HG03342 (cell line): ENCODE data around the gene CDC14A.
"Not testable (repeated sequence)": the region's sequence is repeated elsewhere in the genome, so short reads cannot be mapped to it uniquely, and the experiment has no call there.

Source experiments
- ATAC-seq: cut with Tn5 transposase; IDR thresholded peaks from one replicate; pipeline ENCODE4 v1.9.1; 2021; ENCODE audit warnings: mild to moderate bottlenecking, moderate library complexity; ENCODE audit not compliant: unreplicated experiment

The CDC14A gene

GRCh38 chr1:100352267-100353070 lies at the start of gene CDC14A:
TSS of gene CDC14A (plus strand) at chr1:100352506. CDS start at chr1:100352955, 449 bp downstream.
- peak; percentile 67 for ATAC-seq

- ATAC-seq: no peak
Measured at GRCh38 chr1:100302739-100303138, 49.6 kb upstream of the CDC14A start.

DNA sequence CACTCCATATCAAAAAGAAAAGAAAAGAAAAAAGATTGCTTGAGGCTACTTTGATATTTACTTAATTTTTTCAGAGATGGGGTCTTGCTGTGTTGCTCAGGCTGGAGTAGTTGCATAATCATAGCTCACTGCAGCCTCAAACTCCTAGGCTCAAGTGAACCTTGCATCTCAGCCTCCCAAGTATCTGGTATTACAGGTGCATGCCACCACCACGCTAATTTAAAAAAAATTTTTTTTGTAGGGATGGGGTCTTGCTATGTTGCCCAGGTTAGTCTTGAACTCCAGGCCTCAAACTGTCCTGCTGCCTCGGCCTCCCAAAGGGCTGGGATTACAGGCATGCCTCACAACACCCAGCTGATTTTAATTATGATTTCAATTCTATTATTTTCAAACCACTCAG lies 48.1 kb upstream of the CDC14A start:
- ATAC-seq: no peak

GRCh38 chr1:100304921-100305320 lies 47.4 kb upstream of the CDC14A start:
- no peak for ATAC-seq

DNA sequence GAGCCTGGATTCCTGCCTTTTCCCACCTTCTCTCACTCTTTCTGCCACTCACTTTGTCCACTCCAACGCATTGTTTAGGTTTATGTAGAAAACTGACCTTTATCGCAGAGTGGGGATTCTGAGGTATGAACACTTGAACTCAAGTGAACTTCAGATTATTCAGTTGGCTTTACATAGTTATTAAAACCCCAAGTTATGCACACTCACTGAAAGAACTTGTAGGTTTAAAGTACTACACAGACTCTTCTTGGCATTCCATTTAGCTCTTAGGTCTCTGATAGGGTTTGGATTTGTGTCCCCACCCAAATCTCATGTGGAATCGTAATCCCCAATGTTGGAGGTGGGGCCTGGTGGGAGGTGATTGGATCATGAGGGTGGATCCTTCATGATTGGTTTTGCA lies 46.4 kb upstream of the CDC14A start:
- ATAC-seq: no peak

DNA sequence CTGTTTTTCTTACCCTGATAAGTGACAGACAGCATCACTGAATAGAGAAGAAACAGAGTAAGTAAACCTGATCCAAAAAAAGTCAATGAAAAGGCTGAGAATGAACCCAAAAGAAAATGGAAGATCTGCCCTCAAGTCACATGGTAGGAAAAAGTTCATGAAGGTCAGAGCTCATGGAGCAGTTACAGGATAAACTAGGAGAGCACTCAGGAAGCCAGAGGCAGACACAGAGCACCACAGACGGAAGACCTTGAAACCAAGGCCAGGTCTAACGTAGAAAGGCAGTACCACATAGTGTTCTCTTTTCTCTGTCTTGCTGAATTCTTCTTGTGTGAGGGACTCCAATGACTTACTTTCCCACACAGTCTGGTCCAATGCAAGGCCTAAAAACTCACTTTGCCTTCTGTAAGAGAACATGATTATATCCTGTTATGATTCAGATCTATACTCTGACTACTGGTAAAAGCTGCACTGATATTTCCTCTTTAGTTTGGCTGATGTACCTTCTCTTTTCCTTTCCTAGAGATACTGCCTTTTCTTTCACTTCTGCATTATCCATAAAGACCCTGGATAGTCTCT lies 45.5 kb upstream of the CDC14A start:
- no peak for ATAC-seq

DNA sequence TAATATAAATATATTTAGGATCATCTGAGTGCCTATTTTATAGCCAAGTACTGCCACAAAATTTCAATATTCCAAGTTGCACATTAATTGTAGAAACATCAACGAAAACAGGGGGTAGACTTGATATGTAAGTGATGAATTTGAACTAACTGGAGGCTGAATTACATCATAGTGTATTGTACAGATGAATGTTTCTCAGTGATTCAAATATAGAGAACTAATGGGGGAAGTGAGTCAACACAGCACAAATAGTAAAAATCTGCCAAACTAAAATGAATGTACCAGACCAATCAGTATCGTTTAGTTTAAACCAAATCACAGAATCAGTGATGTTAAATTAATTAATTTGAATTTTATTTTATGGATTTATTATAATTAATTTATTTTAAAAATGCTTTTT lies 43.5 kb upstream of the CDC14A start:
- no peak for ATAC-seq

DNA sequence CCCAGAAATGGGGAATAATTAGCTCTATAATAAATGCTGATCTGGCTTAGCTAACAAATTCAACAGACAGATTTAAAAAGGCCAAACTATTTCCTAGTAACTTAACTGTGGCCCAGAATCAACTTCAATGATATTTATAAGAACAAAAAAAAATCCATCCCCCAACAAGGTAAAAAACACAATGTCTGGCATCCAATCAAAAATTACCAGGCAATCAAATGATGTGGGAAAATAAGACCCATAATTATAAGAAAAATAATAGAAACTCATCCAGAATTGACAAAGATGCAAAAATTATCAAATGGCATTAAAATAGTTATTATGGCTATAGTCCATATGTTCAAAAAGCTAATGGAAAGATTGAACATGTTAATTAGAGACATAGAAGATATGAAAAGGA lies 42.4 kb upstream of the CDC14A start:
- ATAC-seq: no peak

DNA sequence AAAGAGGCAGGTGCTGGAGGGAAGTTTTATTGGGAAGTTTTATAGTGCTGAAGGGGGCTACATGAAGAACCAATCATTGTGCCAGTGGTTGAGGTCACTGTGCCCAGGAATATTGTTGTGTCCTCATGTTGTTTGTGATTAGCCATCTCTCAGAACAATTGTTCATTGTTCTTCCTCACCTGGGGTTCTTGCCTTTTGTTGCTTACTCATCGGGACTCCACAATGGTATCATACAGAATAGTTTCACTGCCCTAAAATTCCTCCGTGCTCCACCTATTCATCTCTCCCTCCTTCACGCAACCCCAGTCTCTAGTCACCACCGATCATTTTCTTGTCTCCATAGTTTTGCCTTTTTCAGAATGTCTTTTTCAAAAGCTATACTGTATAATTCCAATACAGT lies 38.9 kb upstream of the CDC14A start:
- ATAC-seq: no peak

- no peak for ATAC-seq
Measured at GRCh38 chr1:100316622-100317021, 35.7 kb upstream of the CDC14A start.

- ATAC-seq: no peak
Measured at GRCh38 chr1:100320311-100321099, 31.8 kb upstream of the CDC14A start.

GRCh38 chr1:100321100-100321493 lies 31.2 kb upstream of the CDC14A start:
- no peak for ATAC-seq

DNA sequence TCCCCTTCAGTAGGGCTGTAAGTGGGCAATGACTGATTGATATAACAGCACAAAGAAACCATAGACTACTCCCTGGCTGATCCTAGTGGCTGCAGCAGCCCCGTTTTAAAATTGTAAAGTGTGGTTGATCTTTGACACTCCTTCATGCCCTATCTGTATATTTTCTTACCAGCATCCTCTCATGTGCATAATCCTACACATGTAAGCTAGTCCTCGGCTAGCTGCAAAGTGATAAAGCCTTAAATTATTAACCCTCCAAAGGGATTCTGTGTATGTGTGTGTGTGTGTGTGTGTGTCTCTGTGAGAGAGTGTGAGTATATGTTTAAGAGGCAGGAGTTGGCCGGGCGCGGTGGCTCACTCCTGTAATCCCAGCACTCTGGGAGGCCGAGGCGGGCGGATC lies 30.8 kb upstream of the CDC14A start:
- ATAC-seq: no peak

DNA sequence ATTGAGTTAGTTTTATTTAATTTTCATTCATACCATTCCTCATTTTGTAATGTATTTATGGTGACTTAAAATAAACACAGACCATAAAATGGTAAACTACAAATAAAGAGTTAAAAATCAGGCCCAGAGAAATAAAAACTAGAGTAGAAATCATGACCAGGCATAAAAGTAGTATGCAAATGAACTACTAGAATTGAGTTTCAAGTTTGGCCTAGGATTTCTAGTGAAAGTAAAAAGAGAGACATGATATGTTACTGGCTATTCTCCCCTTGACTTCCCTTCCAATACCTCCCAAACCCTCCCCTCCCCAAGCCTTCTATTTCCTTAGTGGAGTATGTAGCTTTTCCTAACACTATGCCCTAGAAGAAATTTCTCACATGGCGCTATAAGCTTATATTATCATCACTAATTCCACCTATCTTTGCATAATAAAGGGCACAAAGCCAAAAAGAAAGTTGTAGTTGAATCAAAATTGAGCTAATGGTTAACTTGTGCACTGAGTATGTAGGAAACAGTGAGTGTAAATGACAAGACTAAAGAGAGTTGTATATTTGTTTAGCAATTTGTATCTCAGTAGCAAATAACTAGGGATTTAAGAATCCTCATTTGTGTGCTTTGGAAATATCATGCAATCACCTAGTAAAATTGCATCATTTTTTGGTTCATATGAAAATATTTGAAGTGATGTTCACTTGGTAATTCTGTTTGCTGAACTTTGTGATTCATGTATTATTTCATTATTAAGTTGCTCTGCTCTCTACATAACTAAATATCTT lies 29.7 kb upstream of the CDC14A start:
- peak; percentile 75 for ATAC-seq

DNA sequence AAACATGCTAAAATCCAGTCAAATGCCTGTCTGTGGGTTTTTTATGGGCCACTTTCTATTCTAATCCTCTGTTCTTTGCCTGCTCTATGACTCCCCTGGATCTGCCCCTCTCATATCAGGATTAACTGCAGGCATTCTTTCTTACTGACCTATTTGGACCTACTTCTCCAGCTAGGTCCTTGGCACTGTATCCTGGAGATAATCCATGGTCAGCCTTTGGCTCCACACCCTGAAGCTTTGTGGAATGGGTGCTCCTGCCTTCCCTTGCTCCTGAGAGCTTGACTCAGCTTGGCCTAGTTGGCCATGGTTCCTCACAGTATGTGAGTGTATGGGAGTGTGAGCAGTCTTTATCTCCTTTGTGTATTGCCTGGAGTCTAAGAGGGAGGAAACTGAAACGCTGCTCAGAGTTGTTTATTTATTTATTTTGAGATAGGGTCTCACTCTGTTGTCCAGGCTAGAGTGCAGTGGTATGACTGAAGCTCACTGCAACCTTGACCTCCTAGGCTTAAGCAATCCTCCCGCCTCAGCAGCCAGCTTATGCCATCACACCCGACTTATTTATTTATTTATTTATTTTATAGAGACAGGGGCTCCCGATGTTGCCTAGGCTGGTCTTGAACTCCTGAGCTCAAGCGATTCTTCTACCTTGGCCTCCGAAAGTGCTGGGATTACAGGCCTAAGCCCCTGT lies 28.7 kb upstream of the CDC14A start:
- ATAC-seq: no peak

GRCh38 chr1:100325415-100326324 lies 26.6 kb upstream of the CDC14A start:
- ATAC-seq: no peak

- ATAC-seq: not testable (repeated sequence)
Measured at GRCh38 chr1:100326325-100326670, 26.0 kb upstream of the CDC14A start.

DNA sequence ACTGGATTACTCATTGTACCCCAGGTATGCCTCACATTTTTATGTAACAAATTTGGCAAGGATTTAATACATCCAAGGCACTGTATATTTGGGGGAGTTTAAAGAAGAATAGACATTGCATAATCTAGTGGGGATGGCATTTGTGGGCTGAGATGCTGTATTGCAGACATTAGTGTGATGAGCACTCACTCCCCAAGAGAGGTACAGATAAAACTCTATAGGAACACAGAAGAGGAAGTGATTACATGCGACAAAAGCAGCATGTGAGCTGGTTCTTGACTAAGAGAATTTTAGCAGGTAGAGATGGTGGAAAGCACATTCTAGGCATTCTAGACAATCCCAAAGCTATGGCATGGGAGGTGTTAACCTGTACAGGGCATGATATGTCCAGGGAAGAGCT lies 24.2 kb upstream of the CDC14A start:
- ATAC-seq: no peak

- ATAC-seq: not testable (repeated sequence)
Measured at GRCh38 chr1:100331146-100331545, 21.2 kb upstream of the CDC14A start.

DNA sequence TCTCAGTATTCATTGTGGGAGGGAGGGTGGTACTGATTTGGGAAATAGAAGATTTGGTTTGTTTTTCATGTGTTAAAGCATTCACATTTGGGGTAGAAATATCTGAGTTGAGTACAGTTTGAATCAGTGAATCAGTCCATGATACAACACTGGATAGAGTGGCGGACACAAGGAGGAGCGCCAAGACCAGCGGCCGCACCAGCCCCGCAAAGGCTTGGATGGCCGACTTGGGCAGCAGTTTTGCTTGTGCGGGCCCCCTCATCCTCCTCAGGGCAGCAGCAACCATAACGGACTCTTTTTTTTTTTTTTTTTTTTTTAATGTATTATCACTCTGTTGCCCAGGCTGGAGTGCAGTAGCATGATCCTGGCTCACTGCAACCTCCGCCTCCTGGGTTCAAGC lies 20.0 kb upstream of the CDC14A start:
- ATAC-seq: no peak
